Subcutaneous adipose tissue (tissue), 4 donors: ENCODE results near the gene VEZF1. TPM values are rescaled to one million over a fixed set of nuclear protein-coding genes. Genes with fewer than 3 reads are reported as not detected.

Source experiments
- total RNA-seq, 4 donors: library from RNA; depleted of rRNA; stranded (reverse); fragments of >200 nt; gene quantifications; one replicate each; pipeline ENCODE4 v1.1.0, GENCODE V29; 2016
- TF ChIP-seq, protein P1 (sequence below): fragments of 450-650 bp; IDR thresholded peaks from one replicate; pipeline ENCODE4 v1.5.1; 2016; ENCODE audit warnings: low read depth, mild to moderate bottlenecking, control low read depth, antibody characterized with exemption, moderate library complexity

The VEZF1 gene
- total RNA-seq, 4 donors from 2014 or later = 35.0 to 66.8 (median 44.0) TPM

DNA sequence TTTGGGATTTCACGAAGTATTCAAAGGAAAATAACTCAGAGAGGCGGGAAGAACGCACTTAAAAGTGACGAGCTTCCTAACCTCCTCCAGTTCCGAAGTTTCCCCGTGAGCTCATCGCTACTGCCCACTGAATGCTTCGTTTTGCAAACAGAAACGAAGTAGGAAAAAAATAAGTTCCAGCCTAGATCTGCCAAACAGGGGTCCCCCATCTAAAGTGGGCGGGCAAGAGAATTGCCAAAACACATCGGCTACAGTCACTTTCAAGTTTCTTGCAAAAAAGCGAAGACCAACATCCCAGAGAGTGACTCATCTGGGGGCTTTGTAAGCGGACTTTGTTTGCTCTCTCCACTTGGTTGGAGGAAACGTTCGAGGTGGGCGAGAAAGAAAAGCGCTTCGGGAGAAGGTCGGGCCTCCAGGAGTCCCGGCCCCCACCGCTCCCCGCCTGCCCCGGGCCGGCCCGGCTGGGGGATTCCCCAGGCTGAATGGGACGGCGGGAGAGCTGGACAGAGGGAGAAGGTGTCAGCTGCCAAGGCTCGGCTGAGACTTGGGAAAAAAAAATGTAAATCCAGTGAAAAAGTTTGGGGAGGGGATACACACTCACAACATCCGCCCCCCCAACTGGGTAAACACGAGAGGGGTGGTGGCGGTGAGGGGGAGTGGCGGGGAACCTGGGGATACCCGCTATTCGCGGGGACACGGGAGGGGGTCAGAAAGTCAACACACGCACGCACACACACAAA lies 1.0 kb downstream of the VEZF1 start:
- TF ChIP-seq, protein P1, sequence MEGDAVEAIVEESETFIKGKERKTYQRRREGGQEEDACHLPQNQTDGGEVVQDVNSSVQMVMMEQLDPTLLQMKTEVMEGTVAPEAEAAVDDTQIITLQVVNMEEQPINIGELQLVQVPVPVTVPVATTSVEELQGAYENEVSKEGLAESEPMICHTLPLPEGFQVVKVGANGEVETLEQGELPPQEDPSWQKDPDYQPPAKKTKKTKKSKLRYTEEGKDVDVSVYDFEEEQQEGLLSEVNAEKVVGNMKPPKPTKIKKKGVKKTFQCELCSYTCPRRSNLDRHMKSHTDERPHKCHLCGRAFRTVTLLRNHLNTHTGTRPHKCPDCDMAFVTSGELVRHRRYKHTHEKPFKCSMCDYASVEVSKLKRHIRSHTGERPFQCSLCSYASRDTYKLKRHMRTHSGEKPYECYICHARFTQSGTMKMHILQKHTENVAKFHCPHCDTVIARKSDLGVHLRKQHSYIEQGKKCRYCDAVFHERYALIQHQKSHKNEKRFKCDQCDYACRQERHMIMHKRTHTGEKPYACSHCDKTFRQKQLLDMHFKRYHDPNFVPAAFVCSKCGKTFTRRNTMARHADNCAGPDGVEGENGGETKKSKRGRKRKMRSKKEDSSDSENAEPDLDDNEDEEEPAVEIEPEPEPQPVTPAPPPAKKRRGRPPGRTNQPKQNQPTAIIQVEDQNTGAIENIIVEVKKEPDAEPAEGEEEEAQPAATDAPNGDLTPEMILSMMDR = no peak

DNA sequence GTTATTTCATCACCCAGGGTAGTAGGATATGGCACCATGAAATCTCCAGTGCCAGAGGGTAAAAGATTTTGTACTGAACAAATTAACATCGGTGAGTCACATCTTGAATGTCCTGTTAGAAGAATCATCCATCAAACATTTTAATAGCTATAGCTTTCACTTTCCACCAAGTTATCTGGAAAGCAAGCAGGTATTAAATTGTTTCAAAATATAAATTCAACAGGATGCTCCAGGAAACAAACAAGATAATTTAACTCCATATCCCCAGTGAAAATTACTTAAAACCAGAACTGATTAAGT lies 2.4 kb downstream of the VEZF1 start:
- TF ChIP-seq, protein P1 = no peak

DNA sequence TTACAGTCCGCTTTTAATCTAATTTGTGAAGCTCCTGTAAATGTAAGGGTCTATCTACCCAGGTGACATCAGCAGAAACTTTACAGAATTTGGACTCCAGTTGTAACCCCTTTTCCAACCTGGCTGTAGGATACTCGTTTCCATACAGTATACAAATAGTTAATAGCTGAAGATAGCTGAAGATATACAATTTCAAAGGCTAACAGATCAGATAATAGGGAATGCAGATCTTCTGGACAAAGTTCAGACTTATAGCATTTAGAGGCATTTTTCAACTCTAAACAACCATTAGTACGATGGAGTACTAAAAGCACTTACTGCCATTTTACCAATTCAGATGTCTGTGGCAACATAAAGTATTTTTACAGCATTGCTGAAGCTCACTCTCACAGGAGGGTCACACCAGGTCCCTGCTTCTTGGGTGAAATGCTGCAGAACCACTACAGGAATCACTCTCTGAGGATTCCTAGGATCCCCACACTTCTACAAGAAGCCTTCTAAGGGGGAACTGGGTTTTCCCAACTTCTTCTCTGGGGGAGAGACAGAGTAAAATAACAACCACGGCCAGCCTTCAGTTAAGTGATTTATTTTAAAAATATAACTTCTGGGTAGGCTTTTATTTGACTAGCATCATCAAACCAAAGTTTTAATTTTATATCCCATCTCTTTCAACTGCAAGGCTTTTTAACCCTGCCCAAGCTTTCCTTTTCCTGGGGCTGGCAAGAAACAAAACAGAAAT lies 2.9 kb downstream of the VEZF1 start:
- TF ChIP-seq, protein P1 = no peak

DNA sequence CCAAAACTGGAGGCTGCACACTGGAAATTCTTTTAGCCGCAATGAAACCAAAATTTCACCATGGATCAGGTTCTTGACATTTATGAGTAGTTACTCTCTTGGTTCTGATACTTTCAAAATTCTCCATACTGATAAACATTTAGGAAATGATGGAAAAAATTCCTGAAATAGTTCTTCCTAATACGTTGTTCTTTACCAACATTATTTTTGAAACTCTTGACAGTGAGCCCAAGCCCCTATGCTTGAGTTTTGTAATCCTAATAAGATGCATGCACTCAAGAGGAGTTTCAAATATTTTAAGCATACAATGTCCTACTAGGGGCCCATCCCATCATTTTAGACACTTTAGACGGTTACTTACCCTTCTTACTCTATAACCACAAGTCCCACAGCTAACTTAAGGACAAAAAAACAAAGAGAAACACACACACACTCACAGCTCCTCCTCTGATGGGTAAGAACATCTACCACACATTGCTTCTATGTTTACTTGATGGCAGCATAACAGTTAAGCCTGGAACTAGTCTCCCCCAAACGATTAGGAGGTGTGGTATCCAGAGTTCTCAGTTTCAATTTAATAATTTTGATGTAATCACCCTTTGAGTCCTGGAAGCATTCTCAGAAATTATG lies 3.7 kb downstream of the VEZF1 start:
- TF ChIP-seq, protein P1 = no peak

DNA sequence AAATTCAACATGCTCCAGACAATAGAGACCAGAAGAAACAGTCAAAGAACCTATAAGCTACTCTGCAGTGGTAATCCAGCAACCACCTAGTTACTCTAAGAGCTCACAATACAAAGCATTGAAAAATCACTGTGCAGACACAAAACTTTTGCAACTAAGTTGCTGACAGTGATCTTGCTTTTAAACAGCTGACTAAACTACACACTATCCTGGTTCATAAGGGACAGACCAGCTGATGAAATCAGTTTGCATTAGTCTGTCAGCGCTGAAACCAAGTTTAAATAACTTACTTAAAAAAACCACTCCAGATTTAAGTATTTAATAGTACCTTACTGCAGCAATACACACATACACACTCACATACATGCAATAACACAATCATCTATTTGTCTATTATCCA lies 4.6 kb downstream of the VEZF1 start:
- TF ChIP-seq, protein P1 = no peak

DNA sequence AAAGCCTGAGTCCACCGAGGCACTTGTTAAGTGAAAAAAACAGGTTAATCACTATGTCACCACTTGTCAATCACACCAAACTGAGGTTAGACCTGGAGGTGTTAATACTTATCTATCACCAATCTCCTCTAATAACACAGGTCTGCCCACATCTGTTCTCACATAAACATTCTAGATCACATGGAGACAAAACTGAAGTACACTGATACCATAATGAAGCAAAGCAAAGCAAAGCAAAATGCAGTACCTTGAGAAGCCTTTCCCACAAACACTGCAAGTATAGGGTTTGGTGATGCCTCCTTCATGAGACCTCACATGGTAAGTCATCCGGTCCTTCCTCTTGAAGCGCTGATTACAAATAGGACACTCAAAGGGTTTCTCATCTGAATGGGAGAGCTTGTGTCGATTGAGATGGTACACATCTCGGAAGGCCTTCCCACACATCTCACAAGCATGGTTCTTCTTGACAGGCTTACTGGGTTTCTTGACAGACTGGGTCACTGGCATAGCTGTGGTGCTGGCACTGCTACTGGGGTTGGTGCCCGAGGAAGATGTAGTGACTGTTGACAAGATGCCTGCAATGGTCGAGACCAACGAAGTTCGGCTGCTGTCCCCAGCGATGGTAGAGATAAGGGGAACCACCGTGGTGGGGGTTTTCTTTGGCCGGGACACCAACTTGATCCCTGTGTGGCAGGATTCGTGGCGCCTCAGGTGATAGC lies 5.4 kb downstream of the VEZF1 start:
- TF ChIP-seq, protein P1 = no peak

DNA sequence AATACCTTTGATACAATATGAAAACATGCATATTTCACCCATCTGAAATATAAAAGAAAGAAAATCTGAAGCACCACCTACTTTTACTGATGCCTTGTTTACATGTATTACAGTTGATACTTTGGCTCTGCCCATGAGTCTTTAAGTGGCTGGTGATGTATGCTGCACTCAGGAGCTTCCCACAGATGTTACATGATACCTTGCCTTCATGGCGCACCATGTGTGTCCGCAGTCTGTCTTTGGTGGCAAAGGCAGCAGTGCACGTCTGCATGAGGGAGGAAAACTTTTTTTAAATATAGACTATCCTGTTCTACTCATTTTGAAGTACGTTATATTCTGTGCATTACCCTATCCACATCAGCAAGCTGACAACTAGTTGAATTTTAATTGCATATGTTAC lies 7.5 kb downstream of the VEZF1 start:
- TF ChIP-seq, protein P1 = no peak
